Suprapubic skin (tissue), 4 donors: ENCODE data around the gene PFKFB3.

Source experiments
- EP300 ChIP-seq: sonication (generic); formaldehyde crosslinking; IDR thresholded peaks from one replicate; pipeline ENCODE4 v1.6.1; 2017; ENCODE audit warnings: antibody characterized with exemption
- POLR2A ChIP-seq, 2 donors: fragments of 450-650 bp; IDR thresholded peaks; one replicate each; pipeline ENCODE4 v1.6.1; 2017; ENCODE audit warnings: antibody characterized with exemption in 2 of 2, mild to moderate bottlenecking in 2 of 2, moderate library complexity in 2 of 2
- POLR2AphosphoS5 ChIP-seq, 3 donors: sonication (generic); formaldehyde crosslinking; IDR thresholded peaks; one replicate each; pipeline ENCODE4 v1.6.1; 2017; ENCODE audit warnings: antibody characterized with exemption in 3 of 3
- TF ChIP-seq, protein P1 (sequence below), 2 donors: fragments of 200-600 bp in 1 of 2; fragments of 450-650 bp in 1 of 2; sonication (generic) in 1 of 2; IDR thresholded peaks; one replicate each; pipeline ENCODE4 v1.5.1; 2016 to 2019; ENCODE audit warnings: antibody characterized with exemption in 2 of 2, mild to moderate bottlenecking in 1 of 2, moderate library complexity in 1 of 2

GRCh38 chr10:6297522-6297921, 94.8 kb downstream of the PFKFB3 start:
- no peak for TF ChIP-seq POLR2AphosphoS5 (IDR thresholded peaks at IDR 0.05)
- TF ChIP-seq POLR2A (IDR thresholded peaks at IDR 0.05): no peak
- TF ChIP-seq, protein P1, sequence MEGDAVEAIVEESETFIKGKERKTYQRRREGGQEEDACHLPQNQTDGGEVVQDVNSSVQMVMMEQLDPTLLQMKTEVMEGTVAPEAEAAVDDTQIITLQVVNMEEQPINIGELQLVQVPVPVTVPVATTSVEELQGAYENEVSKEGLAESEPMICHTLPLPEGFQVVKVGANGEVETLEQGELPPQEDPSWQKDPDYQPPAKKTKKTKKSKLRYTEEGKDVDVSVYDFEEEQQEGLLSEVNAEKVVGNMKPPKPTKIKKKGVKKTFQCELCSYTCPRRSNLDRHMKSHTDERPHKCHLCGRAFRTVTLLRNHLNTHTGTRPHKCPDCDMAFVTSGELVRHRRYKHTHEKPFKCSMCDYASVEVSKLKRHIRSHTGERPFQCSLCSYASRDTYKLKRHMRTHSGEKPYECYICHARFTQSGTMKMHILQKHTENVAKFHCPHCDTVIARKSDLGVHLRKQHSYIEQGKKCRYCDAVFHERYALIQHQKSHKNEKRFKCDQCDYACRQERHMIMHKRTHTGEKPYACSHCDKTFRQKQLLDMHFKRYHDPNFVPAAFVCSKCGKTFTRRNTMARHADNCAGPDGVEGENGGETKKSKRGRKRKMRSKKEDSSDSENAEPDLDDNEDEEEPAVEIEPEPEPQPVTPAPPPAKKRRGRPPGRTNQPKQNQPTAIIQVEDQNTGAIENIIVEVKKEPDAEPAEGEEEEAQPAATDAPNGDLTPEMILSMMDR (IDR thresholded peaks at IDR 0.05): no peak
- TF ChIP-seq EP300: no peak
